HCT116 (cell line): ENCODE results near the gene HMG20A. TPM values are rescaled to one million over a fixed set of nuclear protein-coding genes. Genes with fewer than 3 reads are reported as not detected.

Source experiments
- ATAC-seq: fragments of 200-7000 bp; cut with Tn5 transposase; 2 replicates; pipeline ENCODE4 v1.9.1; 2020; ENCODE audit warnings: mild to moderate bottlenecking, moderate library complexity
- BruUV-seq: library from RNA; stranded (reverse); fragments of 400-500 nt; replicated peaks from 2 replicates; lab custom pipeline; 2021; lab: Mats Ljungman, UMichigan
- CTCF ChIA-PET: fragments of 300-600 bp; sonication (Branson Sonifier 250); formaldehyde crosslinking; loops from one replicate; lab custom pipeline; 2021; ENCODE audit warnings: antibody characterized with exemption; lab: Charles Lee
- POLR2A ChIA-PET: fragments of 300-600, 350-600 bp; sonication (Branson Sonifier 250); formaldehyde crosslinking; loops from one replicate; lab custom pipeline; 2021; ENCODE audit warnings: antibody characterized with exemption; lab: Charles Lee
- RAD21 ChIA-PET, 2 experiments: fragments of 300-600 bp; sonication (Branson Sonifier 250); formaldehyde crosslinking; loops; one replicate each; lab custom pipeline; 2023; ENCODE audit warnings: low total read pairs in 2 of 2; ENCODE audit not compliant: uncharacterized antibody in 2 of 2, unreplicated experiment in 2 of 2, low non-redundant PET in 1 of 2; lab: Charles Lee
- DNase-seq: peaks from one replicate; pipeline ENCODE4 v3.0.0-alpha.2; 2010; ENCODE audit warnings: low read depth, low spot score
- H2AFZ ChIP-seq: fragments of 200-600 bp; shearing (Covaris generic), sonication (generic); 2 replicates; pipeline ENCODE4 v1.6.1; 2017; ENCODE audit warnings: low read depth, mixed run types, mixed read lengths, antibody characterized with exemption, low read length; ENCODE audit not compliant: poor library complexity, severe bottlenecking
- H3K27ac ChIP-seq: 2 replicates; pipeline ENCODE4 v1.5.1; 2012; ENCODE audit warnings: low read depth, low read length
- H3K27me3 ChIP-seq: fragments of 200-600 bp; sonication (generic); 2 replicates; pipeline ENCODE4 v1.6.1; 2016; ENCODE audit warnings: mixed run types, low read length, mixed read lengths; ENCODE audit not compliant: insufficient read depth
- H3K36me3 ChIP-seq, 2 experiments: fragments of 200-500 bp in 1 of 2; fragments of 200-600 bp in 1 of 2; sonication (Bioruptor generic) in 1 of 2; sonication (generic) in 1 of 2; 2 replicates each; pipeline versions ENCODE4 v1.5.1 to v1.6.1; 2014 to 2016; ENCODE audit warnings: low read length in 2 of 2, inconsistent platforms in 1 of 2, mixed read lengths in 1 of 2, mixed run types in 1 of 2; ENCODE audit not compliant: insufficient read depth in 2 of 2, control insufficient read depth in 1 of 2
- H3K4me1 ChIP-seq, 2 experiments: fragments of 200-600 bp in 1 of 2; sonication (generic) in 1 of 2; 2 replicates each; pipeline versions ENCODE4 v1.5.1 to v1.6.1; 2012 to 2017; ENCODE audit warnings: low read length in 2 of 2, inconsistent platforms in 1 of 2, mild to moderate bottlenecking in 1 of 2, mixed read lengths in 1 of 2, mixed run types in 1 of 2, moderate library complexity in 1 of 2; ENCODE audit not compliant: insufficient read depth in 2 of 2, control insufficient read depth in 1 of 2
- H3K4me2 ChIP-seq: fragments of 200-600 bp; sonication (generic); 2 replicates; pipeline ENCODE4 v1.6.1; 2017; ENCODE audit warnings: mixed run types, low read length, mixed read lengths
- H3K4me3 ChIP-seq, 2 experiments: fragments of 200-600 bp in 1 of 2; sonication (generic) in 1 of 2; replicated peaks in 1 of 2; 2 replicates each; pipeline ENCODE4 v1.5.1; 2011 to 2016; ENCODE audit warnings: low read length in 2 of 2, control low read depth in 1 of 2, low read depth in 1 of 2, mild to moderate bottlenecking in 1 of 2, mixed read lengths in 1 of 2, mixed run types in 1 of 2
- H3K79me2 ChIP-seq: fragments of 200-600 bp; sonication (generic); 2 replicates; pipeline ENCODE4 v1.6.1; 2017; ENCODE audit warnings: mild to moderate bottlenecking, mixed run types, low read length, moderate library complexity, mixed read lengths; ENCODE audit not compliant: insufficient read depth
- H3K9ac ChIP-seq: fragments of 200-600 bp; sonication (generic); 2 replicates; pipeline ENCODE4 v1.6.1; 2016; ENCODE audit warnings: low read length, mixed read lengths
- H3K9me2 ChIP-seq: fragments of 200-600 bp; sonication (generic), shearing (Covaris generic); 2 replicates; pipeline ENCODE4 v1.6.1; 2017; ENCODE audit warnings: mixed run types, mild to moderate bottlenecking, moderate library complexity; ENCODE audit not compliant: insufficient read depth
- H3K9me3 ChIP-seq, 2 experiments: fragments of 200-500 bp in 1 of 2; fragments of 200-600 bp in 1 of 2; sonication (Bioruptor generic) in 1 of 2; sonication (generic) in 1 of 2; 2 replicates each; pipeline ENCODE4 v1.6.1; 2014 to 2017; ENCODE audit warnings: low read length in 2 of 2, mixed read lengths in 2 of 2, inconsistent platforms in 1 of 2, low read depth in 1 of 2, mild to moderate bottlenecking in 1 of 2, mixed run types in 1 of 2, moderate library complexity in 1 of 2; ENCODE audit not compliant: control insufficient read depth in 1 of 2, insufficient read depth in 1 of 2
- H4K20me1 ChIP-seq: fragments of 200-600 bp; sonication (generic), shearing (Covaris generic); 2 replicates; pipeline ENCODE4 v1.6.1; 2017; ENCODE audit warnings: mixed run types, mild to moderate bottlenecking, moderate library complexity; ENCODE audit not compliant: insufficient read depth
- EGR1 ChIP-seq: IDR thresholded peaks from 2 replicates; pipeline ENCODE4 v1.6.1; 2012; ENCODE audit warnings: low read depth
- EZH2 ChIP-seq: fragments of 200-600 bp; sonication (generic); IDR thresholded peaks from 2 replicates; pipeline ENCODE4 v1.6.1; 2017; ENCODE audit warnings: antibody characterized with exemption, mixed run types
- JUND ChIP-seq: IDR thresholded peaks from 2 replicates; pipeline ENCODE4 v1.6.1; 2012
- POLR2A ChIP-seq: IDR thresholded peaks from 2 replicates; pipeline ENCODE4 v1.7.0; 2011; ENCODE audit warnings: borderline replicate concordance; ENCODE audit not compliant: insufficient read depth, insufficient read length; ENCODE audit errors: extremely low read depth
- SRF ChIP-seq: IDR thresholded peaks from 2 replicates; pipeline ENCODE4 v1.6.1; 2012; ENCODE audit warnings: low read depth
- ZFX ChIP-seq: fragments of 450-650 bp; IDR thresholded peaks from 2 replicates; pipeline ENCODE4 v1.6.1; 2017
- intact Hi-C: fragments of 100-400 bp; cut with micrococcal nuclease; formaldehyde crosslinking; loops from 2 replicates; pipeline ENCODE4 v1.10.0; 2022
- total RNA-seq: library from RNA; stranded (reverse); gene quantifications from one replicate; pipeline ENCODE4 v1.2.1, GENCODE V29; 2021; ENCODE audit not compliant: unreplicated experiment
- TF ChIP-seq, protein P1 (sequence below): IDR thresholded peaks from 2 replicates; pipeline ENCODE4 v1.6.1; 2012
- TF ChIP-seq, protein P2 (sequence below): IDR thresholded peaks from 2 replicates; pipeline ENCODE4 v1.6.1; 2012
- TF ChIP-seq, protein P3 (sequence below): IDR thresholded peaks from 2 replicates; pipeline ENCODE4 v1.6.1; 2012; ENCODE audit warnings: low read depth

Gene HMG20A
- total RNA-seq, 1 experiment from 2014 or later = 37.7 TPM

DNA sequence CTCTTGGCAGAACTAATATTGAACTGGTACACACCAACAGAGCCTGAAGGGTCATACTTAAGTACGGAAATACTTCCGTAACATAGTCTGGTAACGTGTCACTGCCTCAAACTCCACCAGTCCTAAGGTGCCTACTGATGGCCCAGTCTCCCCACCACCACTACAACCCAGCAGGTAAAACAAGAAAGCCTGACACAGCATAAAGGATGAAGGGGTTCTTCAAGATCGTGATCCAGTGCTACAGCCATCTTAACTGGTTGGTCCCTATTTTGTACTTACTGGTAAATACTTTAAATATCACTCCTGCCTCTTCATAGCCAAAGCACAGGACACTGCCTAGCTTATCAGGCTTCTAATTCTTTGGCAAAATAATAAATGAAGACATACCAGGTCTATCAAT, 47.2 kb upstream of the HMG20A start:
- H3K9ac ChIP-seq = no peak overlapping the region
- H3K79me2 ChIP-seq = no peaks in the 10 kb centered on the region; the same call in 1 of the 2 replicates
- no TSS peak for BruUV-seq
- no peaks in the 10 kb centered on the region for H3K36me3 ChIP-seq
- H3K27ac ChIP-seq = no peak overlapping the region
- H2AFZ ChIP-seq = no peak overlapping the region
- H3K9me2 ChIP-seq = no peaks in the 10 kb centered on the region
- ChIA-PET POLR2A (no interaction called here), RAD21 (no interaction called here)
- no peaks in the 10 kb centered on the region for H3K4me1 ChIP-seq
- no peak for DNase-seq
- TF ChIP-seq, protein P1, sequence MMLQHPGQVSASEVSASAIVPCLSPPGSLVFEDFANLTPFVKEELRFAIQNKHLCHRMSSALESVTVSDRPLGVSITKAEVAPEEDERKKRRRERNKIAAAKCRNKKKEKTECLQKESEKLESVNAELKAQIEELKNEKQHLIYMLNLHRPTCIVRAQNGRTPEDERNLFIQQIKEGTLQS = no peak
- TF ChIP-seq EGR1 (no peak), SRF (no peak), POLR2A (no peak)
- TF ChIP-seq, protein P2, sequence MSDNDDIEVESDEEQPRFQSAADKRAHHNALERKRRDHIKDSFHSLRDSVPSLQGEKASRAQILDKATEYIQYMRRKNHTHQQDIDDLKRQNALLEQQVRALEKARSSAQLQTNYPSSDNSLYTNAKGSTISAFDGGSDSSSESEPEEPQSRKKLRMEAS = no peak
- TF ChIP-seq, all 23 proteins: peak for 0
- ATAC-seq = no peak
- no peaks in the 10 kb centered on the region for H4K20me1 ChIP-seq
- H3K4me3 ChIP-seq = no peak overlapping the region
- CTCF ChIA-PET = no interaction called here
- intact Hi-C loops = no loop called here
- no peak overlapping the region for H3K4me2 ChIP-seq
- H3K9me3 ChIP-seq = no peaks in the 10 kb centered on the region
- H3K27me3 ChIP-seq = no peaks in the 10 kb centered on the region

DNA sequence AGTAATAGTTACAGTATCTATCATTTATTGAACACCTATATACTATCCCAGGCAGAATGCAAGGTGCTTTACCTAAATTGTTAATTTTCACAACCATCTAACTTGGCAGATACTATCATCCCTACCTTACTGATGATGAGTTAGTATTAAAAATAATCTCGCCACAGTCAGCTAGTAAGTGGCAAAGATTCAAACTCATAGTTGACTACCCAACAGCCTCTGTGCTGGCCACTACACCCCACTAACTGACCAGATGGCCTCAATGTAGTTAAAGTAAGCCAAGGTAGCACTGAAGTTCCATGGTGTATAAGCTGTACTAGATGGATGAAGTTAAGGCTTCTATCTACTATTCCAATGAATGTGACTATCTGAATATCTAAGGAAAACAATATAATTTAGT, 45.6 kb upstream of the HMG20A start:
- no TSS peak for BruUV-seq
- ATAC-seq = no peak
- no peak overlapping the region for H3K27ac ChIP-seq
- intact Hi-C loops = no loop called here
- no peaks in the 10 kb centered on the region for H3K4me1 ChIP-seq
- ChIA-PET RAD21 (no interaction called here), POLR2A (no interaction called here), CTCF (no interaction called here)
- no peaks in the 10 kb centered on the region for H3K9me2 ChIP-seq
- H3K36me3 ChIP-seq = no peaks in the 10 kb centered on the region
- H3K4me2 ChIP-seq = no peak overlapping the region
- TF ChIP-seq, protein P3, sequence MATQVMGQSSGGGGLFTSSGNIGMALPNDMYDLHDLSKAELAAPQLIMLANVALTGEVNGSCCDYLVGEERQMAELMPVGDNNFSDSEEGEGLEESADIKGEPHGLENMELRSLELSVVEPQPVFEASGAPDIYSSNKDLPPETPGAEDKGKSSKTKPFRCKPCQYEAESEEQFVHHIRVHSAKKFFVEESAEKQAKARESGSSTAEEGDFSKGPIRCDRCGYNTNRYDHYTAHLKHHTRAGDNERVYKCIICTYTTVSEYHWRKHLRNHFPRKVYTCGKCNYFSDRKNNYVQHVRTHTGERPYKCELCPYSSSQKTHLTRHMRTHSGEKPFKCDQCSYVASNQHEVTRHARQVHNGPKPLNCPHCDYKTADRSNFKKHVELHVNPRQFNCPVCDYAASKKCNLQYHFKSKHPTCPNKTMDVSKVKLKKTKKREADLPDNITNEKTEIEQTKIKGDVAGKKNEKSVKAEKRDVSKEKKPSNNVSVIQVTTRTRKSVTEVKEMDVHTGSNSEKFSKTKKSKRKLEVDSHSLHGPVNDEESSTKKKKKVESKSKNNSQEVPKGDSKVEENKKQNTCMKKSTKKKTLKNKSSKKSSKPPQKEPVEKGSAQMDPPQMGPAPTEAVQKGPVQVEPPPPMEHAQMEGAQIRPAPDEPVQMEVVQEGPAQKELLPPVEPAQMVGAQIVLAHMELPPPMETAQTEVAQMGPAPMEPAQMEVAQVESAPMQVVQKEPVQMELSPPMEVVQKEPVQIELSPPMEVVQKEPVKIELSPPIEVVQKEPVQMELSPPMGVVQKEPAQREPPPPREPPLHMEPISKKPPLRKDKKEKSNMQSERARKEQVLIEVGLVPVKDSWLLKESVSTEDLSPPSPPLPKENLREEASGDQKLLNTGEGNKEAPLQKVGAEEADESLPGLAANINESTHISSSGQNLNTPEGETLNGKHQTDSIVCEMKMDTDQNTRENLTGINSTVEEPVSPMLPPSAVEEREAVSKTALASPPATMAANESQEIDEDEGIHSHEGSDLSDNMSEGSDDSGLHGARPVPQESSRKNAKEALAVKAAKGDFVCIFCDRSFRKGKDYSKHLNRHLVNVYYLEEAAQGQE = no peak
- TF ChIP-seq ZFX (no peak), EZH2 (no peak), JUND (no peak)
- no peaks in the 10 kb centered on the region; the same call in 1 of the 2 replicates for H3K79me2 ChIP-seq
- H3K9ac ChIP-seq = no peak overlapping the region
- no peak overlapping the region for H2AFZ ChIP-seq
- no peaks in the 10 kb centered on the region for H4K20me1 ChIP-seq
- no peaks in the 10 kb centered on the region for H3K9me3 ChIP-seq
- DNase-seq = no peak
- H3K27me3 ChIP-seq = no peaks in the 10 kb centered on the region
- no peak overlapping the region for H3K4me3 ChIP-seq
